SK-N-MC (cell line): ENCODE data around the gene ROCK1.

Experiments
- EZH2 ChIP-seq: fragments of 200-600 bp; sonication (generic); IDR thresholded peaks from one replicate; pipeline ENCODE4 v1.6.1; 2017; ENCODE audit warnings: antibody characterized with exemption
- POLR2AphosphoS5 ChIP-seq: IDR thresholded peaks from 2 replicates; pipeline ENCODE4 v1.6.1; 2012; ENCODE audit warnings: mild to moderate bottlenecking, low read depth, low read length, borderline replicate concordance

GRCh38 chr18:21074336-21075323, 37.0 kb downstream of the ROCK1 start:
- no peak for TF ChIP-seq EZH2
- TF ChIP-seq POLR2AphosphoS5 = no peak
